ENCODE data around the gene ZNF732.
"Not testable (repeated sequence)": the region's sequence is repeated elsewhere in the genome, so short reads cannot be mapped to it uniquely, and the experiment has no call there.

Gene ZNF732

DNA sequence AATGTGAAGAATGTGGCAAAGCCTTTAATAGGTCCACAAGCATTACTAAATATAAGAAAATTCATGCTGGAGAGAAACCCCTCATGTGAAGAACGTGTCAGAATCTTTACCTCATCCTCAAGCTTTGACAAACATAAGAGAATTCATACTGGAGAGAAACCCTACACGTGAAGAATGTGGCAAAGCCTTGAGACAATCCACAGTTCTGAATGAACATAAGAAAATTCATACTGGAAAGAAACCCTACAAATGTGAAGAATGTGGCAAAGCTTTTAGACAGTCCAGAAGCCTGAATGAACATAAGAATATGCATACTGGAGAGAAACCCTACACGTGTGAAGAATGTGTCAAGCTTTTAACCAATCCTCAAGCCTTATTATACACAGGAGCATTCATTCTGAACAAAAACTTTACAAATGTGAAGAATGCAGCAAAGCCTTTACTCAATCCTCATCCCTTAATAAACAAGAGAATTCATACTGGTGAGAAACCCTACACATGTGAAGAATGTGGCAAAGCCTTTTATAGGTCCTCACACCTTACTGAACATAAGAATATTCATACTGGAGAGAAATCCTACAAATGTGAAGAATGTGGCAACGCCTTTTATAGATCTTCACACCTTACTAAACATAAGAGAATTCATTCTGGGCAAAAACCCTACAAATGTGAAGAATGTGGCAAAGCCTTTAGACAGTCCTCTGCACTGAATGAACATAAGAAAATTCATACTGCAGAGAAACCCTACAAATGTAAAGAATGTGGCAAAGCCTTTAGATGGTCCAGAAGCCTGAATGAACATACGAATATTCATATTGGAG, 51.1 kb downstream of the ZNF732 start:
- DNase-seq (ENCODE audit: low spot score): no peak

DNA sequence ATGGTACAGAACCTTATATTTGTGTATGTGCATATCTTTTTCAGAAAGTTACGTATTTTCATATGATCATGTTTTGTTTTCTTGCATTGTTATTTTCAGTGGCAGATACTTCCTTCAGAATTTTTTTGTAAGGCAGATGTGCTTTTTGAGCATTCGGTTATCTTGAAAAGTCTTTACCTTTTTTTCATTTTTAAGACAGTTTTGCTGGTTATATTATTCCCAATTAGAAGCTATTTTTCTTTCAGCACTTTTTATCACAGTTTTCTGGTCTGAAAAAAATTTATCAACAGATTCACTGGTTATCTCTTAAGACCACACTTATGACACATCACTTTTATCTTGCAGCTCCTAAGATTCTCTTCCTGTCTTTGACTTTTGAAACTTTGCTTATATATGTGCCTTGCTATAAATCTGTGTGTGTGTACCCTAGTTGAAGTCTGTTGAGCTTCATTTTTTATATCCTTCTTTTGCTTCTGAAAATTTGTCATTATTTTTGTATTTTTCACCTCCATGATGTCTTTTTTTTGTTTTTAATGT, 53.1 kb downstream of the ZNF732 start:
- DNase-seq (ENCODE audit: low spot score): no peak

DNA sequence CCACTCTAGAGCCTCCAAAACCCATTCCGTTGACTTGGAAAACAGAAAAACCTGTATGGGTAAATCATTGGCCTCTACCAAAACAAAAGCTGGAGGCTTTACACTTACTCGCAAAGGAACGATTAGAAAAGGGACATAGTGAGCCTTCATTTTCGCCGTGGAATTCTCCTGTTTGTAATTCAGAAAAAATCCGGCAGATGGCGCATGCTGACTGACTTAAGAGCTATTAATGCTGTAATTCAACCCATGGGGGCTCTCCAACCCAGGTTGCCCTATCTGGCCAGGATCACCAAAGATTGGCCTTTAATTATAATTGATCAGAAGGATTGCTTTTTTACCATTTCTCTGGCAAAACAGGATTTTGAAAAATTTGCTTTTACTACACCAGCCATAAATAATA, 60.8 kb downstream of the ZNF732 start:
- peak; percentile 44 for DNase-seq (ENCODE audit: low spot score)

- DNase-seq (ENCODE audit: low spot score): no peak
Observed at GRCh38 chr4:243426-243825, 61.8 kb downstream of the ZNF732 start.

- peak; percentile 76 for DNase-seq (ENCODE audit: low spot score)
Observed at GRCh38 chr4:242121-242848, 63.0 kb downstream of the ZNF732 start.

DNA sequence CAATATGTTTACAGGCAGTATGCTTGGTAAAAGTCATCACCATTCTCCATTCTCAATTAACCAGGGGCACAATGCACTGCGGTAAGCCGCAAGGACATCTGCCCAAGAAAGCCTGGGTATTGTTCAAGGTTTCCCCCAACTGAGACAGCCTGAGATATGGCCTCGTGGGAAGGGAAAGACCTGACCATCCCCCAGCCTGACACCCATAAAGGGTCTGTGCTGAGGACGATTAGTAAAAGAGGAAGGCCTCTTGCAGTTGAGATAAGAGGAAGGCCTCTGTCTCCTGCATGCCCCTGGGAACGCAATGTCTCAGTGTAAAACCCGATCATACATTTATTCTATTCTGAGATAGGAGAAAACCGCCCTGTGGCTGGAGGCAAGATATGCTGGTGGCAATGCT, 63.9 kb downstream of the ZNF732 start:
- DNase-seq (ENCODE audit: low spot score): not testable (repeated sequence)

DNA sequence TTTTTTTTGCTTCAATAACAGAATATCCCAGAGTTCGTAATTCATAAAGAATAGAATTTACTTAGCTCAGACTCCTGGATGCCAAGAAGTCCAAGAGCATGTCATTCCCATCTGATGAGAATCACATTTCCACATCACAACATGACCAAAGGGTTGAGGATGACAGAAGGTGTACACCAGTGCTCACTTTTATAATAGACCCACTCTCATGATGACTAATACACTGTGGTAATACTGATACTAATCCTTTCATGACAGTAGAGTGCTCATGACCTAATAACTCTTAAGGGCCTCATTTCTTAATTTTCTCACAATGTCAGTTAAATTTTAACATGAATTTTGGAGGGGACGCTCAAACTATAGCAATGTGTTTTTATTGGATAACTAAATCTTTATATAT, 69.2 kb downstream of the ZNF732 start:
- no peak for DNase-seq (ENCODE audit: low spot score)

DNA sequence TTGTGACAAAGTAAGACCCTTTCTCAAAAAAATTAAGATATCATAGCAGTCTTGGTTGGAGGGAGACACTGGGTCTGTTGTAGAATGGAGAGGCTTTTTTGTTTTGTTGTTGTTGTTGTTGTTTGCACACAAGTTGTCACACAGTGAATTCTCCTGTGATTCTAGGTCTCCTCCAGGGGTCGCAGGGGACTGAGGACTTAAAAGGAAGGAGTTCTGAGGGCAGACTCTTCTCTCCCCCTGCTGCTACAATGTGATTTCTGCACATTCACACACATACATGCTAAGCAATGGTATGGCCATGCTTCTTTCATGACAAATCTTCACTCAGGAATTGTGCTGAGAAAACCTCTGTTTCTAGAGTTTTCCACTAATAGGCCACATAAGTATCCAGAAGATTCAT, 71.1 kb downstream of the ZNF732 start:
- DNase-seq (ENCODE audit: low spot score): no peak

DNA sequence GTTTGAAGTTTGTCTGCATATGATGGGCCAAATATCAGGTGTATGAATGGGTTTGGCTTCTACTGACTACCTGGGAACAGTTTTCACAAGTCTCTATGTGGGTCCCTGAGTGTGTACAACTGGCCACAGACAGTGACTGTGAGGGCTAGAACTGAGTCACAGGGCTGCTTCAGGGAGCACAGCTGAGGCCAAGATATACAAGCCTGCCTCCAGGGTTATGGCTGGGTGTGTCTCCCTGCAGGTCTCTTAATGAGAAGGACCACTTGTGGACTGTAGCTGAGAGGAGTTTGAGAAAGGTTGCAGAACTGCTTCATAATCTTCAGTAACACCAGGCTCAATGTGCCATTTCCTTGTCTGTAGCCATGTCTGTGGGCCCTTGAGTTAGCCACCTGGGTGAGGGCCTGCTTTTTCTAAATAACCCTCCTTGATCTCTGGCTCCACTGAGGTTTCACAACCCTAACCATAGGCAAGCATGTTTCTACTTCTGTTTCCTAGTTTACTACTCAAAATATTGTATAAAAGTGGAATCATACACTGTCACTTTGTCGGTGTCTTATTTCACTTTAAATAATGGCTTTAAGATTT, 81.3 kb downstream of the ZNF732 start:
- no peak for DNase-seq (ENCODE audit: low spot score)
